Erythroblast (primary cell): ENCODE data around the gene TRAF7.
"Not testable (repeated sequence)": the region's sequence is repeated elsewhere in the genome, so short reads cannot be mapped to it uniquely, and the experiment has no call there.

Experiments
- GATA1 ChIP-seq: IDR thresholded peaks from 2 replicates; pipeline ENCODE4 v1.6.1; 2011; ENCODE audit warnings: low read depth, mild to moderate bottlenecking, control low read depth, low read length, moderate library complexity
- POLR2A ChIP-seq: IDR thresholded peaks from 2 replicates; pipeline ENCODE4 v1.6.1; 2011; ENCODE audit warnings: mild to moderate bottlenecking, low read length

GRCh38 chr16:2124694-2125444 lies 30.7 kb upstream of the TRAF7 start:
- not testable (repeated sequence) for TF ChIP-seq POLR2A, GATA1
